Activated CD4-positive, alpha-beta T cell treated with anti-CD3 and anti-CD28 coated beads for 24 hours (primary cell): Measurements from ENCODE around the gene DYNC1I1.

Source experiments
- DNase-seq, 2 donors: peaks; one replicate each; pipeline ENCODE4 v3.0.0-alpha.2; 2020; ENCODE audit warnings: low read depth in 2 of 2

Gene DYNC1I1

GRCh38 chr7:96080027-96080426 lies 307.7 kb downstream of the DYNC1I1 start:
- DNase-seq: no peak

DNA sequence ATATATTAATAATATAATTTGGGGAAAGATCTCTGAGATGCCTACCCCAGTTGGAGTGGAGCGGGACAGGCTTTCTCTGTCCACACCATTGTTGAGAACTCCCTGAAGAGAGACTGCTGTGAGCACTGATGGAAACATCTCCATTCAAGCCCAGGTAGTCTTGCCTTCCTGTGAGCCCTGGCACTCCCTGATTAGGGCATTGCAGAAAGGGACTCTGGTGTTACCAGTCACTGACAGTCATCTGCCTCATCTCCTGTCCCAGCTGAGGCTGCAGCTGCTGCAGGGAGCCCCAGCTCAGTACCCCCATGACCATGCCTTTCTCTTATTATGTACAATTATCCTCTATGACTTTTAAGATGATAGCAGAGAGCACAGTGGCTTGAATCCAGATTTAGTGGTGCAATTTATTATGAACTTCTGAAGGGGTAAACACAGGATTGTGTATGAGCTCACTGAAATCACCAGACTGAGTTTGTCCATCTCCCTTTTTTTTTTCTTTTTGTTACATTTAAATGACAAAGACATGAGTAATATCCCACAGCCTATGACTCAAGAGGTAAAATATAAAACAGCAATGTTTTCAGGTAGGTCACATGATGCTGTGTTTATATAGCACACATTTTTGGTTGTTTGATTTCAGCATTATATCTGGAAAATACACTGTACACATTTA lies 312.7 kb downstream of the DYNC1I1 start:
- no peak for DNase-seq

DNA sequence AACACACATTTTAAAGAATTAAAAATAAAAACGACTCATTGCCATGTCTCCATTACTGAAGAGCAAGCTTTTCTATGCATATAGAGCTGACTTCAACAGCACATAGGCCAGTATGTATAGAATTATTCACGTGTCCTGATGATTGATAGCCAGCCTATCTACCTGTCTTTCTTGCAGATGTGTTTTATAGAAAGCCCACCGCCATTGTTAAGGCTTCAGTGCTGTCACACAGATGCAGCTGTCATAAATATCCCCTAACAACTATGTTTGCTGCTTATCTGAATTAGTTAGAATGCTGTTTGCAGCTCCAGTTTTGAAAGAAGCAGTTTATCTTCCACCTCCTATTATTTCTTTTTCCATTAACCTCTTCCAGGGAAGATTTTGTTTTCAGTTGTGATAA lies 313.6 kb downstream of the DYNC1I1 start:
- DNase-seq: no peak

- no peak for DNase-seq
These were observed 316.2 kb downstream of the DYNC1I1 start for GRCh38 chr7:96088579-96088978.

GRCh38 chr7:96089511-96089910 lies 317.2 kb downstream of the DYNC1I1 start:
- no peak for DNase-seq

- DNase-seq: no peak
These were observed 318.4 kb downstream of the DYNC1I1 start for GRCh38 chr7:96090756-96091155.

GRCh38 chr7:96093435-96093834 lies 321.1 kb downstream of the DYNC1I1 start:
- no peak for DNase-seq

- no peak for DNase-seq
These were observed 325.5 kb downstream of the DYNC1I1 start for GRCh38 chr7:96097835-96098234.

GRCh38 chr7:96100737-96101136 lies 328.4 kb downstream of the DYNC1I1 start:
- DNase-seq: no peak

GRCh38 chr7:96102096-96102811 lies 329.9 kb downstream of the DYNC1I1 start:
- DNase-seq: no peak

GRCh38 chr7:96104984-96105383 lies 332.6 kb downstream of the DYNC1I1 start:
- DNase-seq: no peak

- DNase-seq: no peak
These were observed 339.1 kb downstream of the DYNC1I1 start for GRCh38 chr7:96111405-96111804.

GRCh38 chr7:96114190-96114589 lies 341.8 kb downstream of the DYNC1I1 start:
- DNase-seq: no peak

- no peak for DNase-seq
These were observed 343.8 kb downstream of the DYNC1I1 start for GRCh38 chr7:96116173-96116572.

- no peak for DNase-seq
These were observed 346.2 kb downstream of the DYNC1I1 start for GRCh38 chr7:96118449-96119001.

DNA sequence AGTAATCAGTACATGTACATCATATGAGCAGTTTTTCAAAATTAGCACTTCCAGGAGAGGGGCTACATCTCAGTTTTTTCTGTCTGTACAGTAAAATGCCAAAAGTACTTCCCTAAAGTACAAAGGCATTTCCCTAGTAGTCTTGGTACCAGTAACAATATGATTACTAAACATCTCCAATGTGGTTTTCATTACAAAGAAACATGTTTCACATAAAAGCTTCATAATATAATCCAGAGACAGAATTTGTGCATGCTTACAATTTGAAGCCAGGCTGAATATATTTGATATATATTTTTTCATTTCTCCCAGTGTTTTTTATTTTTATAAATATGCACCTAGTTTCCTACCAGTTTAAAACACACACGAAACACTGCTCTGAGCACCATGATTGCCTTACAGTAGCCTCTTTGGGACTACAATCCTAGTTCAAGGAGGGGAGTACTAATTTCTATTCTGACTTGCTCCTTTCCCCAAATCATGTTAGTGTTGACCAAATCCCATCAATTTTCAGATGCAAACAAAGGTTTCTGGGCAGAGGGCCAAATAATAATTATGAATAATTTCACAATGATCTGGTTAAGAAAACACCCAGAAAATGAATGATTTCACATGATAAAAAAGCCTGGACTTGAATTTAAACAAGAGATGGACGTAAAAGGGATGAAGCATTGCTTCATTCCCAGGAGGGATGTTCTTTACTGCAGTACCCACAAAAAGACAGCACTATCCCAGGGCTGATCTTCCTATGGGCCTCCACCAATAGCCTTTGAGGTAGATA lies 348.3 kb downstream of the DYNC1I1 start:
- no peak for DNase-seq

DNA sequence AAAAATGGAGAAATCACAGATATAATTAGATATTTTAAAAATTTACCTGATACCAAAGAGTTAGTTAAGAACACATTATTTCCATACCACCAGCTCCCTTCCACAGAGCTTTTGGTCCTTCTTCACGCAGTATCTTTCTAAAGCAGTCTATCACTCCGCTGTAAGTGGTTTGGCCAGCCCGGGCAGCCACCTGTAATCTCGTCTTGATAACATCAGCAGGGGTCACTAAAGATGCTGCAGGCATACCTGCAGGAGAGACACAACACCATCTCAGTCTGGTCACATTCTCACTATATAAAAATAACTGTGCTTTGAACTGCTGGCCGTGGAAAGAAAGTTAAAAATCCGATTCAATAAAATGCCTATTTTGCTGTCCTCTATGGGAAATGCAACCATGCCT lies 349.4 kb downstream of the DYNC1I1 start:
- no peak for DNase-seq

- no peak for DNase-seq
These were observed 350.4 kb downstream of the DYNC1I1 start for GRCh38 chr7:96122746-96123145.

- DNase-seq: no peak
These were observed 354.0 kb downstream of the DYNC1I1 start for GRCh38 chr7:96126382-96126781.

- no peak for DNase-seq
These were observed 355.4 kb downstream of the DYNC1I1 start for GRCh38 chr7:96127746-96128145.

DNA sequence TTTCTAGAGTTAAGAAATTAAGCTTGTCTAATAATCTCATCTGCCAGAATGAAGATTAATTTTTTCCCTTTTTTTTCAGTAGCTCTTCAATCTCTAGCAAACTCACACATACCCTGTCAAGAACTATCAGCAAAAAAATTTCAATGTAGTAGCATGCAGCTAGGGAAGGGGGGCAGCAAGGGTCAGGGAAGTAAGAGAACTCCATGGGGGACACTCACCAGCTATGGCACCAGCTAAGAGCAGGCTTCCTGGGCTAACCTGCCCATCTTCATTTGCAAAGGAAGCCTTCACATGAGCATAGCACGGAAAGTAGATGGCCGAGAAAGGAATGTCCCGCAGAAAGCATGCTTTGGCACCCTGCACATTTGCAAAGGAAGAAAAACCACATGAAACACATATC lies 359.2 kb downstream of the DYNC1I1 start:
- DNase-seq: no peak

GRCh38 chr7:96135241-96135640 lies 362.9 kb downstream of the DYNC1I1 start:
- DNase-seq: no peak
